RWPE1 (cell line): ENCODE results near the gene SLC9C1.

Experiments
- CTCF ChIA-PET: fragments of 350-600 bp; sonication (Branson Sonifier 250); formaldehyde crosslinking; extraction: SDS; loops from one replicate; lab custom pipeline; 2021; lab: Yijun Ruan, JAX
- POLR2A ChIA-PET: fragments of 400-600 bp; formaldehyde crosslinking; extraction: SDS; loops from one replicate; lab custom pipeline; 2020; ENCODE audit warnings: antibody characterized with exemption; ENCODE audit not compliant: low non-redundant PET; lab: Yijun Ruan, JAX
- DNase-seq: peaks from one replicate; pipeline ENCODE4 v3.0.0; 2012; ENCODE audit warnings: low spot score
- H3K27ac ChIP-seq: fragments of 450-650 bp; 2 replicates; pipeline ENCODE4 v1.5.1; 2017
- CTCF ChIP-seq: fragments of 450-650 bp; conservative IDR thresholded peaks from 2 replicates; pipeline ENCODE4 v1.5.1; 2017; ENCODE audit warnings: low read depth, mild to moderate bottlenecking

Gene SLC9C1

GRCh38 chr3:112137781-112138180 is 156.2 kb downstream of the SLC9C1 start:
- POLR2A ChIA-PET: no interaction called here
- CTCF ChIA-PET: interaction anchor here (0.6 to 1.7 kb wide), 5 partner anchors 26 to 155 kb away, joined by 3 to 8 read pairs (median 3); no protein-coding TSS in a partner anchor
- H3K27ac ChIP-seq: no peak overlapping the region
- TF ChIP-seq CTCF: no peak
- DNase-seq: no peak

- TF ChIP-seq CTCF: peak; percentile 80
These were observed 156.9 kb downstream of the SLC9C1 start for GRCh38 chr3:112136959-112137693.

GRCh38 chr3:112136046-112136445 is 158.0 kb downstream of the SLC9C1 start:
- ChIA-PET POLR2A (no interaction called here), CTCF (interaction anchor here (0.6 kb wide), 1 partner anchor 1417 kb away, joined by 4 read pairs; no protein-coding TSS in a partner anchor)
- TF ChIP-seq CTCF: no peak
- no peak overlapping the region for H3K27ac ChIP-seq
- DNase-seq: no peak

More at GRCh38 chr3:112136959-112137693, 156.9 kb downstream of the SLC9C1 start:
- H3K27ac ChIP-seq: no peak overlapping the region
- peak; percentile 36 for DNase-seq
- ChIA-PET POLR2A (no interaction called here), CTCF (interaction anchor here (0.6 to 1.7 kb wide), 5 partner anchors 25 to 156 kb away, joined by 3 to 8 read pairs (median 5); no protein-coding TSS in a partner anchor)

GRCh38 chr3:112134335-112135124 is 159.5 kb downstream of the SLC9C1 start:
- POLR2A ChIA-PET: no interaction called here
- H3K27ac ChIP-seq: peak overlapping the region; percentile 44
- CTCF ChIA-PET: interaction anchor here (0.6 kb wide), 1 partner anchor 24 kb away, joined by 3 read pairs; no protein-coding TSS in a partner anchor
- TF ChIP-seq CTCF: no peak
- DNase-seq: no peak

- TF ChIP-seq CTCF: no peak
- ChIA-PET POLR2A (no interaction called here), CTCF (interaction anchor here (1.0 to 1.3 kb wide), 2 partner anchors 23 to 90 kb away, joined by 3 read pairs; no protein-coding TSS in a partner anchor)
- no peak for DNase-seq
- peak overlapping the region; percentile 44 for H3K27ac ChIP-seq
These were observed 160.2 kb downstream of the SLC9C1 start for GRCh38 chr3:112133626-112134334.
